H4 (cell line): Measurements from ENCODE around the gene NWD2. TPM values are rescaled to one million over a fixed set of nuclear protein-coding genes. Genes with fewer than 3 reads are reported as not detected.
A peak's percentile ranks its signal among the peaks of the same experiment; 100 is the strongest.

ENCODE experiments used
- DNase-seq: peaks from one replicate; pipeline ENCODE4 v3.0.0-alpha.2; 2015; ENCODE audit warnings: low spot score
- total RNA-seq: library from RNA; depleted of rRNA; stranded (reverse); fragments of >200 nt; shearing (Covaris generic); gene quantifications from 2 replicates; pipeline ENCODE4 v1.2.3, GENCODE V29; 2014

The NWD2 gene
- total RNA-seq, 1 experiment from 2014 or later, result not detected

GRCh38 chr4:37304612-37305011, 60.1 kb downstream of the NWD2 start:
- no peak for DNase-seq

GRCh38 chr4:37305984-37306383, 61.4 kb downstream of the NWD2 start:
- no peak for DNase-seq

GRCh38 chr4:37317104-37317643, 72.6 kb downstream of the NWD2 start:
- DNase-seq, result peak; percentile 92

- no peak for DNase-seq
Observed at GRCh38 chr4:37320513-37321235, 76.1 kb downstream of the NWD2 start.

GRCh38 chr4:37322122-37322521, 77.6 kb downstream of the NWD2 start:
- no peak for DNase-seq

GRCh38 chr4:37324546-37324945, 80.0 kb downstream of the NWD2 start:
- no peak for DNase-seq

- no peak for DNase-seq
Observed at GRCh38 chr4:37326852-37327251, 82.3 kb downstream of the NWD2 start.

- DNase-seq, result no peak
Observed at GRCh38 chr4:37338972-37339371, 94.4 kb downstream of the NWD2 start.

- DNase-seq, result no peak
Observed at GRCh38 chr4:37358748-37359147, 114.2 kb downstream of the NWD2 start.

GRCh38 chr4:37359261-37359660, 114.7 kb downstream of the NWD2 start:
- peak; percentile 25 for DNase-seq

GRCh38 chr4:37365888-37366287, 121.3 kb downstream of the NWD2 start:
- peak; percentile 27 for DNase-seq

GRCh38 chr4:37367901-37368300, 123.4 kb downstream of the NWD2 start:
- DNase-seq, result no peak

- no peak for DNase-seq
Observed at GRCh38 chr4:37370052-37370451, 125.5 kb downstream of the NWD2 start.

GRCh38 chr4:37381040-37381668, 136.6 kb downstream of the NWD2 start:
- DNase-seq, result no peak

GRCh38 chr4:37383579-37384229, 139.2 kb downstream of the NWD2 start:
- peak; percentile 38 for DNase-seq

GRCh38 chr4:37385424-37385823, 140.9 kb downstream of the NWD2 start:
- no peak for DNase-seq

- no peak for DNase-seq
Observed at GRCh38 chr4:37388681-37389365, 144.3 kb downstream of the NWD2 start.

- DNase-seq, result no peak
Observed at GRCh38 chr4:37389366-37389765, 144.8 kb downstream of the NWD2 start.

GRCh38 chr4:37389967-37390580, 145.5 kb downstream of the NWD2 start:
- DNase-seq, result peak; percentile 72

GRCh38 chr4:37392521-37393255, 148.1 kb downstream of the NWD2 start:
- peak; percentile 32 for DNase-seq

- DNase-seq, result no peak
Observed at GRCh38 chr4:37393321-37393720, 148.8 kb downstream of the NWD2 start.
